GM19455 (cell line): ENCODE data around the gene DHX8.

ENCODE experiments used
- ATAC-seq: cut with Tn5 transposase; IDR thresholded peaks from one replicate; pipeline ENCODE4 v1.9.1; 2021; ENCODE audit not compliant: unreplicated experiment

DHX8 gene

DNA sequence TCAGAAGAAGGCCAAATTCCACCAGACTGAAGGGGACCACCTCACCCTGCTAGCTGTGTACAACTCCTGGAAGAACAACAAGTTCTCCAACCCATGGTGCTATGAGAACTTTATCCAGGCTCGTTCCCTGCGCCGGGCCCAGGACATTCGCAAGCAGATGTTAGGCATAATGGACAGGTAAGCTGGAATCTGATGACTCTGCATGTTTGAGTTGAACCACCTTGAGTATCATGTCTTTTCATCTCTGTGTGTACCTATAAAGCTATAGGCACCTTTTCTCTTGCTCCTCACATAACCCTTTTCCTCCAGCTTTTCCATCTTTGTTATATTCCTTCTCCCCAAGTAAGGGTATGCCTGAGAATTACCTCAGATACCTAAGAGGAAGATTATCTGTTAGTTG lies 37.6 kb downstream of the DHX8 start:
- no peak for ATAC-seq

DNA sequence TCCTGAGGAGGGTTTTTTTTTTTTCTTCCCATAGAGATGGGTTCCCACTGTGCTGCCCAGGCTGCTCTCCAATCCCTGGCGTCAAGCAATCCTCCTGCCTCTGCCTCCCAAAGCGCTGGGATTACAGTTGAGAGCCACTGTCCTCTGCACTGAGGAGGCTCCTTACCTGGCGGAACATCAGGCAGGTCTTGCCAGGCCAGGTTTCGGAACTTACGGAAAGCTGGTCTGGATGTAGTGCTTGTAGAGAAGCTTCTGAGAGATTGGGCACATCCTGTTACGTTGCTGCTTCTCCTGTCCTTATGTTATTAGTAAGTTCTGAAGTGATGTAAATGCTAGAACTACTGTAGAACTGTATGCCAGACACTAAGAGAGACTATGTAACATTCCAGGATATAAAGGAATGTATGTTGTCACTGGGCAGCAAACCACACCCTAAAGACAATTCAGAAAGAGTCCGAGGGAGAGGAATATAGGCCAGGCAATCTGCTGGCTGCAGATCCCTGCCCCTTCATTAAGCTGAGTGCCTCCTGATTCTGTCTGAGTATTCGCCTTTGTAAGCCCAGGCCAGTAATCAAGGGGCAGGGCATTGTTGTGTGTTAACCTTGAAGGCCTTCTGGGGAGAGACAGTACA lies 41.3 kb downstream of the DHX8 start:
- no peak for ATAC-seq

- no peak for ATAC-seq
These were observed 43.3 kb downstream of the DHX8 start for GRCh38 chr17:43526886-43527648.

DNA sequence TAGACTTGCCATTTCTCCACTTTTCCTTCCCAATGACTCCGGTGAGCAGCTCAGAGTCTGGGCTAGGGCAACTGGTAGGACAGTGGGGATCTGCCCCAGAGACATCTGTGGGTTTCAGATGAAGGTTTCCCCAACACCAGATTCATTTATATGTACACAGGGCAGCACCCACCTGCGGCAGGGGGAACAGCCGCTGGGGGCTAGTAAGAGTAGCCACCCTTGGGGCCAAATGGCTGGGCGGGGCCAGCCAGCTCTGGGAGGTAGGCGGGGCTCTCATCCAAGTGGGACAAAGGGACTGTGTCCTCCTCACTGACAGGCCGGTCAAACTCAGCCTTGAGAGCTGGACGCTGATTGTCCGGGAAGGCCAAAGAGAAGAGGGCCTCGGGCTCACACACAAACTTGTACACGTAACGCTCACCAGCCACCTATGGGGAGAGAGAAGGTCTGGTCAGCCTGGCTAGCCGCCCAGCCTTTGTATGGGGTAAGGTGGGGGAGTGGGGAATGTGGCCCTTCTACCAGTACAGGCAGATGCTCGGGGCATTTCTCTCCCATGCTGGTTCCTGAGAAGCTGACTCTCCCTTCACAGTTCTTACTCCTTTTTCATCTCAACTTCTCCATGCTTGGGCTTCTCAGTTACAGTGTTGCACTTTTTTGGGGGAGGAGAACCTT lies 44.7 kb downstream of the DHX8 start:
- no peak for ATAC-seq

- ATAC-seq: no peak
These were observed 45.4 kb downstream of the DHX8 start for GRCh38 chr17:43528988-43529814.

- ATAC-seq: no peak
These were observed 46.1 kb downstream of the DHX8 start for GRCh38 chr17:43529947-43530287.

DNA sequence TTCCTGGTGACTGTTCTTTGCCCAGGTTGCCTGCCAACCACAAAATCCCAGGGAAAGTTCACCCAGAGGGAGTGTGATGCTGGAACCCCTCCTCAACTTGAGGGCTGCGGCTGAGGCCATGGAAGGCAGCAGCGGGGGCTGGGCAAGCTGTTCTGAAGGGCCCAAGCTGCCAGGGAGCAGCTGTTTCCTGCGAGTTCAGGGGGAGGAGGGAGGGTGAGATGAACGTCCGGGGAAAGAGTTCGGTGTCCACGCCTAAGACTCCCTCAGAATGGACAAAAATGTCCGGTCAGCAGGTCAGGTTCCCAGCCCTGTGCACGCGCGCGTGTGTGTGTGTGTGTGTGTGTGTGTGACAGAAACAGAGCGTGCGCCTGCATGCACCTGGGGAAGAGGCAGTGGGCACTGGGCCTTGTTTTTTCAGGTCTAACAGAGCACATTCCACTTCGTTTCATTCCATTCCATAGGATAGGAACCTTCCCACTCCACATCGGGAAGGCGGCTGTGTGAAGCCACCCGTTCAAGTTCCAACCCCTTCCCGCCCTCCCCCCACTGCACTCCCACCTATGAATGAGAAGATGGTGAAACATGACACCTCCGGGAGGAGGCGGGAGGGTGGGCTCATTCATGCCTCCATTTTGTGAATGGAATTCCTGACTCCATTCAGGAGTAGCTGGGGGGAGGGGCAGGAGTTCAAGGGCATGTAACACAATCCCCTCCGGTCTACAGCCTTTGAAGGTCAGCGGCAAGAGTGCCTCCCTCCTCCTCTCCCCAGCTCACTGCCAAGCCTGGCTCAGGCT lies 46.7 kb downstream of the DHX8 start:
- ATAC-seq: no peak

- no peak for ATAC-seq
These were observed 47.3 kb downstream of the DHX8 start for GRCh38 chr17:43531082-43531378.

DNA sequence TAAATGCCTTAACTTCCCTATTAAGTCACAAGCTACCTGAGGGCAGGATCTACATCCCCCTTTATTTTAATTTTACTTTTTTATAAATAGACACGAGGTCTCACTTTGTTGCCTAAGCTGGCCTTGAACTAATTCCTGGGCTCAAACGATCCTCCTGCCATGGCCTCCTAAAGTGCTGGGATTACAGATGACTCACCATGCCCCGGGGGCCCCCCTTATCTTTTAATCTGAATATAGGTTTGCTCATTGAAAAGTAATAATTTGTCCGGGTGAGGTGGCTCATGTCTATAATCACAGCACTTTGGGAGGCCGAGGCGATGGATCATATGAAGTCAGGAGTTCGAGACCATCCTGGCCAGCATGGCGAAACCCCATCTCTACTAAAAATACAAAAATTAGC lies 48.2 kb downstream of the DHX8 start:
- no peak for ATAC-seq

DNA sequence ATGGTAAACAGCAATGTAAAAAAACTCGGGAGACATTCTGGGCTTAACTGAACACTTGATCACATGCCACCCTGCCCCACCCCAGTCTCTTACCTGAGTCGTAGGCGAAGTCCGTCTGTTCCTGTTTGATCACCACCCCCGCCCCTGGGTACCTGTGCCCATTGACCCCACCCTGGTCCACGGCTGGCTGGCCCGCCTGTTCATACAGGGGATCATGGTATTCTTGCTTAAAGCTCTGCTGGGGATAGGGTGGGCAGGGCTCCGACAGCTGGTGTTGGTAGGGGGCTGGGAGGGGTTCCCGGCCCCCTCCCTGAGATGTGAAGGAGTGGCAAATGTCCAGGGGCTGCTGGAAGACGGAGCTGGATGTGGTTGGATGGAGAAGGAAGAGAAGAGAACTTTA lies 48.8 kb downstream of the DHX8 start:
- no peak for ATAC-seq

DNA sequence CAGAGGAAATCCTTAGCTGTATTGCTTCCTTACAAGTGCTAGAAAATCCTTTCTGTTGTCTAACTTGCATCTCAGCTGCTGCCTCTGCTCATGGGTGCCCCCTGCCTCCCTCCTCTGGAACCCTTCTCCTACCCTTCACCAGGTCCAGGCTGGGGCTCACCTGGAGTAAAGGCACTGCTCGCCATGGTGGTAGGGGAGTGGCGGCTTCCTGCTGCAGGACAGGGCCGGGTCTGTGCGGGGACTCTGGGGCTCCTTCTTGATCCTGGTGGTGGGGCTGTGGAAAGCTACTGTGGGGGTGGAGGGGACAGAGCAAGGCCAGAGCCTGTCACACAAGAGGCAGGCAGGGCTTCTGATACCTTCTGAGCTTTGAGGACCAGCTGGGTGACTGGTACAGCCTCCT lies 49.9 kb downstream of the DHX8 start:
- ATAC-seq: no peak

DNA sequence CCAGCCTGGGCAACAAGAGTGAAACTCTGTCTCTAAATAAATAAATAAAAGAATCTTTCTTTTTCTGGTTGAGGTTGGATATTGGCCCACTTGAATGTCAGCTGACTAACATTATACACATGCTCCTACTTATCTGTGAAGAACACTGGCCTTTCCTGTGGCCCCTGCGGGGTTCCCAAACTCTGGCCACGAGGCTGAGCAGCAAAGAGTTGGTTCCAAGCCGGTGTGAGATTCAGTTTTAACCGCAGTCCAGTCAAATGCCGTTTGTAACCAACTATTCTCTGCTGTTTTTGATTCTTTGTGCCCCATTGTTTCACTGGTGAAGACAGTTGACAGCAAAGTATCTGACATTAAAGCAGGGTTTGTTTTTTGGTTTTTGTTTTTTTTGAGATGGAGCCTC lies 51.1 kb downstream of the DHX8 start:
- no peak for ATAC-seq

DNA sequence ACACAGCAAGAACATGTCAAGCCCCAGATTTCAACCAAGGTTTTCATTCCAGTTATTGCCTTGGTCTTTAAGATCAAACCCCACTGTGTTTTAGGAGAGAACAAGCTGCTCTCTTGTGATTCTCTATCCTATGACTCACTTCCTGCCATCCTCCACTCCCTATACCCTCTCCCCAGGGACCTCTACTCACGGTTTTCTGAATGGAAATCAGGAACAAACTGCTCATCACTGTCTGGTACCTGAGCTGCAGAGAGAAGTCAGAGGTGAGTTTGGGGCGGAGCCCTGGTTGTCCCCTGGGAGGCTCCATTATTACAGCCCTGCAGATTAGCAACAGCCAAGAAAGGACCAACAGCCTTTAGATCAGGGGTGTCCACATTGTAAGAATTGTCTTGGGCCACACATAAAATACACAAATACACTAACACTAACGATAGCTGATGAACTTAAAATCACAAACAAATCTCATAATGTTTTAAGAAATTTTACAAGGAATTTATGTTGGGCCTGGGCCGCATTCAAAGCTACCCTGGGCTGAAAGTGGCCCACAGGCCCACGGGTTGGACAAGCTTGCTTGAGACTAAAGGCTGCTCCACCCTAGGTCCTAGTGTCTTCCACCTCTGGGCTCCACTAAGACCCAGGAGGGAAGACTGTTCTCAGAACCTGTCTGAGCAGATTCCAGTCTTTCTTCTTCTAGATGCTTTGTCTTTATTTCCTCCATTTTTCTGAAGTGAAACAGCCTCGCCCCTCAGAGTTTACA lies 52.6 kb downstream of the DHX8 start:
- no peak for ATAC-seq

GRCh38 chr17:43540821-43541674 lies 57.3 kb downstream of the DHX8 start:
- ATAC-seq: no peak

DNA sequence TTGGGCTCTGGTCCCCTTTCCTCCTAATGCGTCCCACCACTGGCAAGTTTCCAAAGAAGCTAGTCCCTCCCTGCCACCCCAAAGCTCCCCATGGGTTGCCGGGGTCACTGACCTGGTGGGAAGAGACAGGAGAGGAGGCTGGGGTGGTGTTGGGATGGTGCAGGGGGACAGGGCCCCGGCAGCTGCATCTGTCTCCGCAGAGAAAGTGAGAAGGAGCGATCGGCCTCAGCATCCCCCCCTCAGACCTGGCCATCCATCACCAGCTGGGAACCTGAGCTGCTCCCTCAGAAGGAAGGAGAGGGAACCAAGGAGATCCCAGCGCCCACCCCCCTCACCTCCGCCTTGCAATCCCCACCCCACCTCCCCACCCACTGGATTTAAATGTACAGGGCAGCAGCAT lies 59.1 kb downstream of the DHX8 start:
- ATAC-seq: no peak

DNA sequence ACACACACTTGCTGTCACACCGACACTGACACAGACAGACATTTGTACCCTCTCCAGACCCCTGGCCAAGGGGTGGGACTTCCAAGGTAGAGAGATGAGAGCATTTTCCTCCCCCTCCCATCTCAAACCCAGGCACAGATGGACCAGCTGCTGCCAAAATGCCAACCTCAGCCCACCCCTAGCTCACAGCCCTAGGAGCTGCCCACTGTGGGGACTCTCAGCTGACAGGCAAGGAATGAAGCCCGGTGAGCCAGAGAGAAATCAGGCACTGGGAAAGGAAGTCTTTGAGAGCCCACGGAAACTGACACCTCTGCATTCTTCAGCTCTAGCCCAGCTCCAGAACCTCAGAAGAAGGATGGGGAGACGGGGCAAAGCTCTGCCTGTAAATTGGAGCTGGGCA lies 59.5 kb downstream of the DHX8 start:
- ATAC-seq: no peak

DNA sequence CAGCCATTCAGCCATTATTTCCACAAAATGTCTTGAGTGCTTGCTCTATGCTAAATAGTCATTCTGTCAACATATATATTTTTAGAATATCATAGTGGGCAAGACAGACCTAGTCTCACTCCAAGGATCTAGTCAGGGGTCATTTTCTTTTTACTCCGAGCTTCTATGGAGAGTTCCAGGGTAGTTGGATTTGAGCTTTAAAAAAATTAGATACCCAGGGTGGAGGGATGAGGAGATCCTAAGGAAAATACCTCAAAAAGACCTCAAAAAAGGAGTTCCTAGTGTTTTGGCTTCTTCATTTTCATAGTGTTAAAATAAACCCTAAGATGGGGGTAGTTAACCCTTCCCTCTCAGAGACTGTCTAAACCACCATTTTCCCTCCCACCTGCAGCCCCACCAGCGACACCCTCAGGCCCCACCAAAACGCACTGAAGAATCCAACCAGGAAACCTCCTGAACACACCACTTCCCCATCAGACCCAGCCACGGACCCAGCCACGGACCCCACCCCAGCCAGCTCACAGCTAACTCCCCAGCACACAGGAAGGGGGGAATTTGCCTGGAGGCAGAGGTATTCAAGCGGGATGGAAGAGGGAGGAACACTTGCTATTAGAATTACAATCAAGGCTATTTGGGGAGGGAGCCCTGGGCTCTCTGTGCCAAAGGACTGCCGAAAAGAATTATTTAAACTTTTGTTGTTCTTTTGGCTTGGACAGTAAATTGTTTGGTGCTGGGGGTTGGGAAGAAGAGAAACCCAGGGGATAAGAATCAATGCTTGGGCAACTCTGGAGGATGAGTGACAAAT lies 60.2 kb downstream of the DHX8 start:
- no peak for ATAC-seq

DNA sequence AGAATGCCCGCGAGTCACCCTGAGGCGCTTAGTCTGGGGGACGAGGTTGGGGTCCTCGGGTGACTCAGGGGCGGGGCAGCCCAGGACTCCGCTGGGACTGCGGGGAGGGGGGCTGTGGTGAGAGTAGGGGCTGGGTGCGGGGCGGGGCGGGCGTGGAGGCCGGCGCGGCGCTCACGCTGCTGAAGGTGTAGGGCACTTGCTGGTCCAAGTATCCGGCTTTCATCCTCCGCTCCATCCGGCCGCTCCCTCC lies 61.5 kb downstream of the DHX8 start:
- ATAC-seq: no peak
